GM21447 (cell line): ENCODE data around the gene LRMDA.
"Not testable (repeated sequence)": the region's sequence is repeated elsewhere in the genome, so short reads cannot be mapped to it uniquely, and the experiment has no call there.

ENCODE experiments used
- ATAC-seq: cut with Tn5 transposase; IDR thresholded peaks from one replicate; pipeline ENCODE4 v1.9.1; 2021; ENCODE audit not compliant: unreplicated experiment

Gene LRMDA

GRCh38 chr10:76126607-76127527 lies 695.4 kb downstream of the LRMDA start:
- no peak for ATAC-seq

- ATAC-seq, result no peak
Measured at GRCh38 chr10:76127984-76128589, 696.7 kb downstream of the LRMDA start.

- ATAC-seq, result no peak
Measured at GRCh38 chr10:76129213-76129612, 697.8 kb downstream of the LRMDA start.

- ATAC-seq, result no peak
Measured at GRCh38 chr10:76130892-76131291, 699.5 kb downstream of the LRMDA start.

- no peak for ATAC-seq
Measured at GRCh38 chr10:76133597-76134255, 702.3 kb downstream of the LRMDA start.

GRCh38 chr10:76136961-76137360 lies 705.5 kb downstream of the LRMDA start:
- ATAC-seq, result no peak

- ATAC-seq, result no peak
Measured at GRCh38 chr10:76138286-76138685, 706.9 kb downstream of the LRMDA start.

- no peak for ATAC-seq
Measured at GRCh38 chr10:76138906-76139305, 707.5 kb downstream of the LRMDA start.

GRCh38 chr10:76139431-76139830 lies 708.0 kb downstream of the LRMDA start:
- ATAC-seq, result no peak

GRCh38 chr10:76141376-76141775 lies 710.0 kb downstream of the LRMDA start:
- ATAC-seq, result no peak

GRCh38 chr10:76148217-76148616 lies 716.8 kb downstream of the LRMDA start:
- ATAC-seq, result not testable (repeated sequence)

GRCh38 chr10:76149182-76149581 lies 717.8 kb downstream of the LRMDA start:
- ATAC-seq, result no peak

- ATAC-seq, result no peak
Measured at GRCh38 chr10:76149602-76150138, 718.2 kb downstream of the LRMDA start.

- ATAC-seq, result no peak
Measured at GRCh38 chr10:76150139-76150875, 718.9 kb downstream of the LRMDA start.

- no peak for ATAC-seq
Measured at GRCh38 chr10:76150876-76151288, 719.5 kb downstream of the LRMDA start.

GRCh38 chr10:76152186-76152585 lies 720.8 kb downstream of the LRMDA start:
- ATAC-seq, result no peak

GRCh38 chr10:76155961-76156360 lies 724.5 kb downstream of the LRMDA start:
- ATAC-seq, result no peak

GRCh38 chr10:76160446-76161300 lies 729.2 kb downstream of the LRMDA start:
- no peak for ATAC-seq

- ATAC-seq, result no peak
Measured at GRCh38 chr10:76161301-76161582, 729.8 kb downstream of the LRMDA start.

- ATAC-seq, result no peak
Measured at GRCh38 chr10:76168437-76168836, 737.0 kb downstream of the LRMDA start.
